HG03280 (cell line): ENCODE results near the gene MST1.

Source experiments
- ATAC-seq: cut with Tn5 transposase; IDR thresholded peaks from one replicate; pipeline ENCODE4 v1.9.1; 2021; ENCODE audit warnings: mild to moderate bottlenecking, moderate library complexity; ENCODE audit not compliant: unreplicated experiment

The MST1 gene

DNA sequence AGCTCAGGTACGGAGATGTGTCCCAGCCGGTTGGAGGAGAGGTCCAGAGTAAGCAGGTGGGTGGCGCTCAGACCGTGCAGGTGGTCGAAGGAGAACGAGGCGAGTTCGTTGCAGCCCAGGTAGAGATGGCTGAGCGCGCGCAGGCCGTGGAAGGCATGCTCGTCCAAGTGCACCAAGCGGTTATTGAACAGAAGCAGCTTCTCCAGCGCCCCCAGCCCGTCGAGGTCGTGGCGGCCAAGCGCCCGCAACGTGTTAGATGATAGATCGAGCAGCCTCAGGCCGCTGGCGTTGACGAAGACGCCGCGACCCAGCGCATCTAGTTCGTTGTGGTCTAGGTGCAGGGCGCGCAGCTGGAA, 29.6 kb upstream of the MST1 start:
- ATAC-seq, result no peak

GRCh38 chr3:49717959-49718857, 28.9 kb upstream of the MST1 start:
- ATAC-seq, result no peak

DNA sequence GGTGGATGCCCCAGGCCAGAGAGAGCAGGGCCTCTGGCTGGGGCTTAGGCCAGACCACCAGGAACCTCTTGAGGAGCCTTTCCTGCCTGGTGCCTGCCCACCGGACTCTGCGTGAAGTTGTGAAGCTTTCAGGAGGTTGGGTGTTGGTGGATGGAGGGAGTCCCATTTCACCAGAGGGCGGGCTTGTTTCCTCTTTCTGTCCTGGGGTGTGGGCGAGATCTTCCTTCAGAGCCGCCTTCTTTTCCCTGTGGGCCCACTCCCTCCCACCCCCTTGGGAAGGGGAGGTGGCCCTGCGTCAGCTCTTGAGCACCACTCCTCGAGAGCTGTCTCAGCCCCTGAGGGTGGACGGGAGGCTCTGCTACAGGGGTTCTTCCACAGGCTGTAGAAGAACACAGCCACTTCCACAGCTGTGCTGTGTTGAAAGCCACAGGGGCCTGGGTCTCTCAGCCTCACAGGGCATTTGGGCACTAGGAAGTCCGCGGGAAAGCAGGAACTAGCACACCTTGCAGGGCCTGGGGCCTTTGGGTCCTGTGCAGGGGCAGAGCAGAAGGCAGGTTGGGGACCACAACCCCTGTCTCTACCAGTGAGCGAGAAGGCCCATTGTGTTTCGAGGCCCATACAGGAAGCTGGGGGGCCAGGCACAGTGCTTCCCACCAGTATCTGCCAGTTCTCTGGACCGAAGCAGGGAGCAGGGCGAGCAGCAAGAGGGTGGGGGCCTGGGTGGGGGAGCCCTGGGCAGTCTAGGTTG, 28.1 kb upstream of the MST1 start:
- ATAC-seq, result no peak

DNA sequence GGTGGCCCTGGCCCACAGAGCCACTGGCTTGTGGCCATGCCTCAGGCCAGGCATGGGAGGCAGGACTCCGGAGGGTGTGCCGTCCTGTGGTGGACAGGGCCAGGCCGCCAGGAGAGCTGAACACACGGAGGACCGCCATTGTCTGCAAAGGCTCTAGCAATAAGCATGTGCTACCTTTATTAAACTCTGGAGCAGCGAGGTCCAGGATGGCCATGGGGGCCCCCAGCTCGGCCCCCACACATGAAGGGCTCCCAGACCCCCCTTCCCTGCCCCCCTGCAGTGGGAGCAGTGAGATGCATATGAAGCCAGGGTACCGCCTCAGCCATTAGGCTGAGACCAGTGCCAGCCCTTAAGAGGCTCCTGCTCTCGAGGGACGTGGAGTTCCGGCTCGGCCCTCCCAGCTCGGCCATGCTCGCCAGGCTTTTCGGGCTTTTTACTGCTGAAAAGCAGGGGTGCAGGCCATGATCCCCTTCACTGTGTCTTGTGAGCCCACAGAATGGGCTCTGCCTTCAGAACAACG, 27.5 kb upstream of the MST1 start:
- ATAC-seq, result no peak

DNA sequence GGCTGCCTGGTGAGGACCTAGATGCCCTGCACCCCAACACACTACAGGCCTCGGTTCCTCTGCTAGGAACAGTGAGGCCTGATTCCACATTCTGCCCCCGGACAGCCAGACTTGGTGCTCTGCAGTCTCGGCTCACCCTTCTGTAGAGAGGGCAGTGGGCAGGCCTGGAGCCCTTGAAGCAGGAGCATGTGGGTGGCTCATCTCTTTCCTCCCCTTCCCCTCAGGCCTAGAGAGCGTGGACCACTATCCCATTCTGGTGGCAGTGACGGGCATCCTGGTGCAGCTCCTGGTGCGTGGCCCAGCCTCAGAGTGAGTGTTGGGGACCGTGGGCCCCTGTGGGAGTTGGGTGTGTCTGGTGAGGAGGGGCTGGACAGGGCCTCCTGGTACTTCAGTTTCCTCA, 26.9 kb upstream of the MST1 start:
- no peak for ATAC-seq

- no peak for ATAC-seq
Measured at GRCh38 chr3:49715611-49716121, 26.4 kb upstream of the MST1 start.

- no peak for ATAC-seq
Measured at GRCh38 chr3:49714728-49715550, 25.7 kb upstream of the MST1 start.

GRCh38 chr3:49713336-49714105, 24.2 kb upstream of the MST1 start:
- ATAC-seq, result no peak

DNA sequence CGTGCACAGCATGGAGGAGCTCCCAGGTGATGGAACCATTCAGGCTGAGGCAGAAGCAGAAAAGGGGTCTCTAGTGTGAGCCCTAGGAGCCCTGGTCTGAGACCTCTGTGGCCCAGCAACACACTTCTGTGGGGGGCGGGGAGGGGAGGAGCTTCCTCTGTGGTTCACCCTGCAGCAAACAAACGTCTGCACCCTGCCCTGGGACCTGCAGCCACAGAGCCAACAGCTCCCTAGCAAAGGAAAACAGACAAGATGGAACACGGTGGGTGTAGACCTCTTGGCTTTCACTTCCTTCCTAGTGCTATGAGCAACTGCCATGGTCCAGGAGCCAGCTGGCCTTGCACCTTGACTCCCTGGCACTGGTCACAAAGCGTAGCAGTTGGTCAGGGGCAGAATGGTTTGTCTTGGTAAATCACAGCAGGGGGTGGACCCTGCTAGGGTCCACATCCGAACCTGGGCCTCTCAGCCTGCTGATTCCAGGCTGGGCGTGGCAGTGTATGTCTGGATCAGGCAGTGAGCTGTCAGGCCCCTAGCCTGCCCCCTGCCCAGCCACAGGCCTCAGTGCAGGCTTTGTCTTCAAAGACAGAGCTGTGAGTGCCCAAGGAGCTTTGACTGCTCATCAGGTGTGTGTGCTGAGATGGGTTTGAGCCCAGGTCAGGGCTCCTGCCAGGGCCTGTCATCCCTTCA, 23.5 kb upstream of the MST1 start:
- no peak for ATAC-seq

DNA sequence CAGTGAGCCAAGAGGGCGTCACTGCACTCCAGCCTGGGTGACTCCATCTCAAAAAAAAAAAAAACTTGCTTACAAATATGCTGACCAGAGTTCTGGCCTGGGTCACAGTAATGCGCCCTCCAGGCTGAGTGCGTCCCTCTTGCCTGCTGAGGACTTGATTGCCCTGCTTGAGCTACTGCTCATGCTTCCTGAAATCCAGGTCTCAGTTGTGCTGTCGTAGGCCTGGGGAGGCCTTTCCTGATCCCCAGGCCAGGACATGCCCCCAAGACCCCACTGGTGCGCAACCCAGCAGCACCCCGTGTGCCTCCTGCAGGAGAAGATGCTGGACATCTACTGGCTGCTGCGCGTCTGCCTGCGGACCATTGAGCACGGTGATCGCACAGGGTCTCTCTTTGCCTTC, 22.9 kb upstream of the MST1 start:
- ATAC-seq, result no peak

DNA sequence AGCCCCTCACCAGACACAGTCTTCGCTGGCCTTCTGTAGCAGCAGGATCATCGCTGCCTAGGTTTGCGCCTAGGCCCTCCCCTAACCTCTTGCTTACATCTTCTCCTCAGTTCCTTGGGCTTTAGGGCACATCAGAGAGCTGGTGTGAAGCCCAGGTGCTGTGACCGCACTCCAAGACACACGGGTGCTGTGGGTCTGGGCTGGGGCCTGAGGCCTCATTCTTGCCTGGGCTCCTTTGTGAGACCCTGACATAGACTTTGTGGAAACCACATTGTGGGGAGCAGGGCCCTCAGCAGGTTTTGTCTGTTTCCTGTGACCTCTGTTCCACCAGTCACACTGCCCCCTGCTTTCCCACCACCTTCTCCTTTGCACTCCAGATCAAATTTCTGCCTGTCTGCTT, 22.2 kb upstream of the MST1 start:
- ATAC-seq, result no peak

DNA sequence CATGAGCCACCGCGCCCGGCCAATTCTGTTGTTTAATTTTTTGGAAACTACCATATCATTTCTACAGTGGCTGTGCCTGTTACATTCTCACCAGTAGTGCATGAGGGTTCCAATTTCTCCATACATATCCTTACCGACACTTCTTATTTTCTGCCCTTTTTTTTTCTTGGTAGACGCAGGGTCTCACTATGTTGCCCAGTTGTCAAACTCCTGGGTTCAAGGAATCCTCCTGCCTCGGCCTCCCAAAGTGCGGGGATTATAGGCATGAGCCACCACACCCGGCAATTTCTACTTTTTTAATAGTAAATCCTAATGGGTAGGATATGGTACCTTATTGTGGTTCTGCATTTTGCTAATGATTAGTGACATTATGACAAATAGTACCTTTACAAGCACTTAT, 20.6 kb upstream of the MST1 start:
- ATAC-seq, result no peak

- no peak for ATAC-seq
Measured at GRCh38 chr3:49707113-49707480, 17.8 kb upstream of the MST1 start.

- no peak for ATAC-seq
Measured at GRCh38 chr3:49706456-49707112, 17.3 kb upstream of the MST1 start.

GRCh38 chr3:49705390-49705960, 16.2 kb upstream of the MST1 start:
- ATAC-seq, result no peak

- ATAC-seq, result no peak
Measured at GRCh38 chr3:49704629-49705028, 15.4 kb upstream of the MST1 start.

GRCh38 chr3:49703956-49704355, 14.7 kb upstream of the MST1 start:
- ATAC-seq, result no peak

DNA sequence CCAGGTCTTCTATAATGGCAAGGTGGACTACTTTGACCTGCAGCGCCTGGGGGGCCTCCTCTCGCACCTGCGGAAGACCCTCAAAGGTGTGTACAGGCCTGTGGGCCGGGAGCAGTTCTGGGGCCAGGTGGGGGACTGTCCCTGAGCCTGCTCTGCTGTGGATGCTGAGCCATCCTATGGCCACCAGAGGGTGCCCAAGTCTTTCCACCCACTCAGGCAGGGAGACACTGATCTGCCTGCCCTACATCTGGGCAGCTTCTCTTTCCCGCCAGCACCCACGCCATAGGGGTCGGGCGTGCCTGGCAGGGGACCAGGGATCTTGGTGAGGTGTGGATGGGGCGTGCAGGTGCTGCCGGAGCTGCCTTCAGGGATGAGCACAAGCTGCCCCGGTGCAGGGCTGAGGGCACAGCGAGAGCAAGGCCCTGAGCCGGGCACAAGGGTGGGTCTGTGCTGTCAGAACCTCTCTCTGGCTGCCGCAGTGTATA, 14.2 kb upstream of the MST1 start:
- peak; percentile 69 for ATAC-seq

GRCh38 chr3:49702672-49703071, 13.4 kb upstream of the MST1 start:
- ATAC-seq, result no peak
